H9 (cell line): Measurements from ENCODE around the gene MRGPRF. TPM values are rescaled to one million over a fixed set of nuclear protein-coding genes. Genes with fewer than 3 reads are reported as not detected.
A peak's percentile ranks its signal among the peaks of the same experiment; 100 is the strongest.

Experiments
- DNase-seq: peaks from one replicate; pipeline ENCODE4 v3.0.0-alpha.2; 2017
- H2AFZ ChIP-seq: one replicate; pipeline ENCODE4 v1.6.1; 2013; ENCODE audit warnings: mild to moderate bottlenecking, low read length, control low read depth, moderate library complexity
- H2AK5ac ChIP-seq: 2 replicates; pipeline ENCODE4 v1.6.1; 2013; ENCODE audit warnings: low read length, control low read depth, mixed read lengths; ENCODE audit not compliant: insufficient read length
- H2BK120ac ChIP-seq: one replicate; pipeline ENCODE4 v1.6.1; 2013; ENCODE audit warnings: low read depth, mild to moderate bottlenecking, low read length, control low read depth, inconsistent platforms; ENCODE audit not compliant: poor library complexity, severe bottlenecking
- H2BK12ac ChIP-seq: 2 replicates; pipeline ENCODE4 v1.6.1; 2013; ENCODE audit warnings: low read length, control low read depth, mixed read lengths, low read depth; ENCODE audit not compliant: insufficient read length
- H2BK15ac ChIP-seq: 2 replicates; pipeline ENCODE4 v1.6.1; 2013; ENCODE audit warnings: low read depth, low read length, control low read depth
- H2BK20ac ChIP-seq: one replicate; pipeline ENCODE4 v1.6.1; 2013; ENCODE audit warnings: low read depth, mild to moderate bottlenecking, low read length, control low read depth, inconsistent platforms; ENCODE audit not compliant: poor library complexity, severe bottlenecking
- H2BK5ac ChIP-seq: 2 replicates; pipeline ENCODE4 v1.6.1; 2013; ENCODE audit warnings: low read length, control low read depth, mixed read lengths; ENCODE audit not compliant: insufficient read length
- H3K14ac ChIP-seq: 2 replicates; pipeline ENCODE4 v1.6.1; 2013; ENCODE audit warnings: low read length, control low read depth; ENCODE audit not compliant: insufficient read depth
- H3K18ac ChIP-seq: 2 replicates; pipeline ENCODE4 v1.6.1; 2013; ENCODE audit warnings: low read depth, mild to moderate bottlenecking, mixed read lengths, low read length, control low read depth; ENCODE audit not compliant: insufficient read length
- H3K23ac ChIP-seq: 2 replicates; pipeline ENCODE4 v1.6.1; 2013; ENCODE audit warnings: low read length, control low read depth, mixed read lengths, low read depth; ENCODE audit not compliant: insufficient read length
- H3K23me2 ChIP-seq: 2 replicates; pipeline ENCODE4 v1.6.1; 2013; ENCODE audit warnings: low read depth, mild to moderate bottlenecking, mixed read lengths, low read length, control low read depth; ENCODE audit not compliant: insufficient read length, poor library complexity, severe bottlenecking
- H3K27ac ChIP-seq: 2 replicates; pipeline ENCODE4 v1.5.1; 2013; ENCODE audit warnings: low read length, control low read depth, mixed read lengths, low read depth; ENCODE audit not compliant: insufficient read length
- H3K27me3 ChIP-seq: 2 replicates; pipeline ENCODE4 v1.6.1; 2013; ENCODE audit warnings: low read length, control low read depth, inconsistent platforms; ENCODE audit not compliant: insufficient read depth
- H3K4ac ChIP-seq: 2 replicates; pipeline ENCODE4 v1.6.1; 2013; ENCODE audit warnings: low read depth, mild to moderate bottlenecking, control low read depth, inconsistent platforms, low read length, moderate library complexity
- H3K4me1 ChIP-seq: 2 replicates; pipeline ENCODE4 v1.6.1; 2013; ENCODE audit warnings: low read length, control low read depth, inconsistent platforms; ENCODE audit not compliant: insufficient read depth
- H3K4me2 ChIP-seq: 2 replicates; pipeline ENCODE4 v1.6.1; 2013; ENCODE audit warnings: low read length, control low read depth, mixed read lengths; ENCODE audit not compliant: insufficient read length, insufficient read depth
- H3K56ac ChIP-seq: 2 replicates; pipeline ENCODE4 v1.6.1; 2013; ENCODE audit warnings: low read depth, mild to moderate bottlenecking, mixed read lengths, low read length, control low read depth; ENCODE audit not compliant: insufficient read length
- H3K79me1 ChIP-seq: 2 replicates; pipeline ENCODE4 v1.6.1; 2013; ENCODE audit warnings: low read depth, mild to moderate bottlenecking, moderate library complexity, low read length, control low read depth, inconsistent platforms; ENCODE audit not compliant: insufficient read depth, poor library complexity, severe bottlenecking
- H3K79me2 ChIP-seq: 2 replicates; pipeline ENCODE4 v1.6.1; 2013; ENCODE audit warnings: low read length, control low read depth, inconsistent platforms; ENCODE audit not compliant: insufficient read depth
- H3K9ac ChIP-seq: 2 replicates; pipeline ENCODE4 v1.6.1; 2013; ENCODE audit warnings: low read length, control low read depth, mixed read lengths; ENCODE audit not compliant: insufficient read length; ENCODE audit errors: extremely low read depth
- H3K9me3 ChIP-seq: one replicate; pipeline ENCODE4 v1.6.1; 2013; ENCODE audit warnings: low read depth, low read length, inconsistent platforms; ENCODE audit not compliant: control insufficient read depth
- H3T11ph ChIP-seq: one replicate; pipeline ENCODE4 v1.6.1; 2013; ENCODE audit warnings: mild to moderate bottlenecking, low read length, control low read depth, inconsistent platforms
- H4K20me1 ChIP-seq: one replicate; pipeline ENCODE4 v1.6.1; 2013; ENCODE audit not compliant: control insufficient read depth, insufficient read length, insufficient read depth
- H4K5ac ChIP-seq: 2 replicates; pipeline ENCODE4 v1.6.1; 2013; ENCODE audit warnings: low read depth, mild to moderate bottlenecking, mixed read lengths, low read length, control low read depth; ENCODE audit not compliant: insufficient read length
- H4K8ac ChIP-seq: replicated peaks from 2 replicates; pipeline ENCODE4 v1.6.1; 2013; ENCODE audit warnings: low read length, control low read depth, mixed read lengths, low read depth; ENCODE audit not compliant: insufficient read length
- H4K91ac ChIP-seq: 2 replicates; pipeline ENCODE4 v1.6.1; 2013; ENCODE audit warnings: low read depth, mild to moderate bottlenecking, moderate library complexity, mixed read lengths, low read length, control low read depth; ENCODE audit not compliant: insufficient read length
- H3K27ac Mint-ChIP-seq, 3 experiments: 2 replicates in 2 of 3; 3 replicates in 1 of 3; pipeline ENCODE4 v1.8.0; 2020 to 2021; ENCODE audit warnings: mixed read lengths in 3 of 3, mild to moderate bottlenecking in 1 of 3, moderate library complexity in 1 of 3
- H3K27me3 Mint-ChIP-seq: 2 replicates; pipeline ENCODE4 v1.8.0; 2021; ENCODE audit warnings: low read depth, mild to moderate bottlenecking, moderate library complexity, mixed read lengths
- H3K36me3 Mint-ChIP-seq, 3 experiments: 2 replicates in 2 of 3; 3 replicates in 1 of 3; pipeline ENCODE4 v1.8.0; 2020 to 2021; ENCODE audit warnings: low read depth in 3 of 3, mixed read lengths in 3 of 3; ENCODE audit not compliant: insufficient read depth in 1 of 3
- H3K4me1 Mint-ChIP-seq, 2 experiments: 2 replicates each; pipeline ENCODE4 v1.8.0; 2020; ENCODE audit warnings: mixed read lengths in 2 of 2
- H3K4me3 Mint-ChIP-seq, 2 experiments: 2 replicates in 1 of 2; 3 replicates in 1 of 2; pipeline ENCODE4 v1.8.0; 2020 to 2021; ENCODE audit warnings: mild to moderate bottlenecking in 2 of 2, mixed read lengths in 2 of 2, moderate library complexity in 1 of 2
- H3K9me3 Mint-ChIP-seq, 2 experiments: 2 replicates in 1 of 2; 3 replicates in 1 of 2; pipeline ENCODE4 v1.8.0; 2020; ENCODE audit warnings: mild to moderate bottlenecking in 2 of 2, mixed read lengths in 2 of 2, moderate library complexity in 1 of 2
- CTCF ChIP-seq: fragments of 200-600 bp; sonication (generic); conservative IDR thresholded peaks from 3 replicates; pipeline ENCODE4 v1.8.0; 2021; ENCODE audit warnings: antibody characterized with exemption, mild to moderate bottlenecking
- WGBS: extraction: QIAGEN DNeasy Blood & Tissue Kit; methylation state at CpG from one replicate; pipeline ENCODE4 v1.1.7; 2013; ENCODE audit warnings: missing lambda C conversion rate, low lambda C conversion rate, mixed read lengths; ENCODE audit not compliant: insufficient read length; ENCODE audit errors: extremely low coverage; 5-methylcytosine and 5-hydroxymethylcytosine counted together
- total RNA-seq: library from RNA; stranded (reverse); gene quantifications from 2 replicates; pipeline ENCODE4 v1.2.1, GENCODE V29; 2021

MRGPRF gene
- total RNA-seq, 1 experiment from 2014 or later = 4.0 TPM

- Histone ChIP-seq H3K56ac (no peak overlapping the region), H4K91ac (no peak overlapping the region), H3T11ph (no peak overlapping the region), H3K4me2 (no peak overlapping the region), H2BK5ac (no peak overlapping the region), H2BK20ac (no peak overlapping the region), H3K4ac (no peak overlapping the region), H3K27me3 (no peaks in the 10 kb centered on the region), H2BK12ac (no peak overlapping the region), H4K20me1 (no peaks in the 10 kb centered on the region), H4K5ac (no peak overlapping the region), H3K79me1 (no peaks in the 10 kb centered on the region), H2BK120ac (no peak overlapping the region), H3K79me2 (no peaks in the 10 kb centered on the region), H2AK5ac (no peak overlapping the region), H4K8ac (no peak overlapping the region), H3K23ac (no peak overlapping the region), H2AFZ (no peak overlapping the region), H3K9ac (no peak overlapping the region), H3K4me1 (no peaks in the 10 kb centered on the region), H3K14ac (no peak overlapping the region), H3K23me2 (peaks cover 4% of the 10 kb centered on the region), H3K27ac (no peak overlapping the region), H3K9me3 (no peaks in the 10 kb centered on the region), H2BK15ac (no peak overlapping the region), H3K18ac (no peak overlapping the region)
- H3K27ac Mint-ChIP-seq = peak overlapping the region in 2 of 3 experiments; percentile 50 to 56; a peak in 2 of 7 replicates
- no peak for TF ChIP-seq CTCF
- WGBS = no CpG with 5 or more reads among the region's 48 CpGs
- peaks cover 15 to 16% of the 10 kb centered on the region in 2 experiments for H3K4me1 Mint-ChIP-seq
- no peak overlapping the region for H3K4me3 Mint-ChIP-seq
- H3K36me3 Mint-ChIP-seq = peaks cover 0 to 5% (median 0%) of the 10 kb centered on the region in 3 experiments; a peak in 4 of 7 replicates
- no peaks in the 10 kb centered on the region for H3K9me3 Mint-ChIP-seq
- H3K27me3 Mint-ChIP-seq = no peaks in the 10 kb centered on the region; the same call in 1 of the 2 replicates
- DNase-seq = no peak
Observed at GRCh38 chr11:69005631-69006368, 7.2 kb downstream of the MRGPRF start.
